GM19324 (cell line): ENCODE data around the gene RRBP1.
"Not testable (repeated sequence)": the region's sequence is repeated elsewhere in the genome, so short reads cannot be mapped to it uniquely, and the experiment has no call there.

Experiments
- ATAC-seq: cut with Tn5 transposase; IDR thresholded peaks from one replicate; pipeline ENCODE4 v1.9.1; 2021; ENCODE audit warnings: mild to moderate bottlenecking, moderate library complexity; ENCODE audit not compliant: unreplicated experiment, low FRiP score

The RRBP1 gene

DNA sequence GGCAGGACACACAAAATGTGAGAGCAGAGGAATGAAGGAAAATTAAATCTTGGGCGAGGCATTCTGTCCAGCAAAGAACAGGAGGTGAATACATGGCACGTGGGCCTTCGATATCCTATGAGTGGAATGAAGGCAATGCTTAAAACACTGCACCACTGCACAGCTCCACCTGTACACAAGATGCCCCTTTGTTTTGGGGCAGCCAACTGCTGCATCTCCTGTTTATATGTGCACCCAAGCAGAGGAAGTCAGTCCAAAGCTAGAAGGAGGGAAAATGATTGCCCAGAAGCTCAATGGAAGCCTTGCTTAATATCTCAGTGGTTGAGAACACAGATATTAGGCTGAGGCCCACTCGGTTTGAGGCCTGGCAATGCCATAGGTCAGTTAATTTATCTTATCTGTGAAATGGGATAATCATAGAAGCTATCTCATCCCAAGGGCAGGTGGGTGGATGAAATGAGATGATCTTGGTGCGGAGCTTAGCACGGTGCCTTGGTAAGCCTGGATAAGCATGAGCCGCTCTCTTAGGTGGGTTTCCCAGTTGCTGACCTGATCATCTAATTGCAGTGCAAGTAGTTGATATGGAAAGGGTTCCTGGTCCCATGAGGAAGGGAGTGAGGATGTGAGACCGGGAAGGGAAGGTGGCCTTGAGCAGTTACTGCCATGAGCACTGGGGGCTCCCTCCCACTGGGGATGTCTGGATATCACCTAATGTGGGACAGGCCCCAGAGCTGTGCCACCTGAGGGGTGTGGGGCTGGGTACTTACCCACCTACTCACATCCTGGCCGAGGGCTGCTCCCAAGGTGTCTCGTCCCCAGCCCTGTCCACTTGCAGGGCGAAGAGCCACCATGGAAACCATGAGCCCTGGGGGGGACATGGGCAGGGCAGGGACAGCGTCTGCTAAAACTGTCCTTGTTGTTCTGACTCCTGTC is 27.6 kb upstream of the RRBP1 start:
- no peak for ATAC-seq

DNA sequence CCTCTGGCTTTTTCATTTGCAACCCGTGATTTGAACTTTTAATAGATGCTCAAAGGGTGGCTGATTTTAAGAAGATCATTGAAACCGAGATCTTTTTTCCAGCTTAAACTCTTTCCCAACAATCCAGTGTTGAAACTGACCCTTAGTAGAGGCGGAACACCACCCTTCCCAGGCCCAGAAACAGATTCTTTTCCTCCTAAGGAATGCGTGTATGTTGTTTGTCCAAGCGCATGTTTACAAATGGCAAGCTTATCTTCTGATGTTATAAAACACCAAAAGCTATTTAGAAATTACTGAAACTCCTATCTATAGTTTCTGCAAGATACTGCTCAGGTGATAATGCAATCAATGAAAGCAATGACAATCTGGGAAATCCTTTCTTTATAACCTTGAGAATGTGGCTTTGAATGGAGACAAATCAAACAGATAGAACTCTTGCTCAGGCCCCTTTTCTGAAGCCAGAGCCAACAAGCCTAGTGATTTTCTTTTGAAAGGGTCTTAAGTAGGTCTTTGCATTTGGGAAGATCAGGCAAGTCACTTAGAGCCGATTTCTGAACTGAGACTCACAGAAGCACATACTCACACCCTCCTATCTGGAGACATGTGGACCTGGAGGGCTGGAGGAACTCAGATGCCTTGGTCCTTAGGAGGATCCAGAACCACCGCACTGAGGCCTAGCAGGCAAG is 26.8 kb upstream of the RRBP1 start:
- ATAC-seq: no peak

GRCh38 chr20:17707951-17708350 is 25.9 kb upstream of the RRBP1 start:
- ATAC-seq: not testable (repeated sequence)

DNA sequence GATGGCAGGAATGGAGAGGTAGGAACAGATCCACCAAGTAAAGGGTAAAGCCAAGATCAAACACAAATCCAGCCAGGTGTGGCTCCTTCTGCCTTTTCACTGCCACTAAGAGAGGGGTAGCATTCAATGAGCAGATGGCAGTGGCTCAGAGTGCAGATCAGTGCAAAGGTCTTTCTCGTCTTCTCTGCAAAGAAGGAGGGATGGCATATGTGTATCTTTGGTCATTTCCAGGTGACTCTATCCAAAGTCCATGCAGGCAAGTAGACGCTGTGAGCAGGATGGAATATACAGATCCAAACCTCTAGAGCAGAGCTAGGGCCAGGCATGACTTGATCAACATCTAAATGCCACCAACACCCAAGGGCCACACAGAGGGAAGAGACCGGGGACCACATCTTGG is 24.6 kb upstream of the RRBP1 start:
- no peak for ATAC-seq

DNA sequence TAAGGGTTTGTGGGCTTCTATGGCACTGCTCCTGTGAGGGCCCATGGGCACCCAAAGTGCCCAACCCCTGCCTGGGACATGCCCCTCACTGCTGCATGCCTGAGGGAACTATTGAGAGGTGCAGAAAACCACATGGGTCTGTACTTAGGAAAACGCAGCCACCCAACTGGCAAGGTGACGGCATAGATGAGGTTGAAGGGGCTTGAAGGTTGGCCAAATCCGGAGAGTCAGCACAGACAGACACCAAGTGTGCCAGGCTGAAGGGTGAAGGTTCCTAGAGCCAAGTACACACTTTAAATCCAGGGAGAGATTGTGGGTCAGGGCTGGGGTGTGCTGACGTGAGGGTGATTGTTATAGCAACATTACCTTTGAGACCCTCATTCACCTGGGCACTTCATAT is 23.9 kb upstream of the RRBP1 start:
- no peak for ATAC-seq

DNA sequence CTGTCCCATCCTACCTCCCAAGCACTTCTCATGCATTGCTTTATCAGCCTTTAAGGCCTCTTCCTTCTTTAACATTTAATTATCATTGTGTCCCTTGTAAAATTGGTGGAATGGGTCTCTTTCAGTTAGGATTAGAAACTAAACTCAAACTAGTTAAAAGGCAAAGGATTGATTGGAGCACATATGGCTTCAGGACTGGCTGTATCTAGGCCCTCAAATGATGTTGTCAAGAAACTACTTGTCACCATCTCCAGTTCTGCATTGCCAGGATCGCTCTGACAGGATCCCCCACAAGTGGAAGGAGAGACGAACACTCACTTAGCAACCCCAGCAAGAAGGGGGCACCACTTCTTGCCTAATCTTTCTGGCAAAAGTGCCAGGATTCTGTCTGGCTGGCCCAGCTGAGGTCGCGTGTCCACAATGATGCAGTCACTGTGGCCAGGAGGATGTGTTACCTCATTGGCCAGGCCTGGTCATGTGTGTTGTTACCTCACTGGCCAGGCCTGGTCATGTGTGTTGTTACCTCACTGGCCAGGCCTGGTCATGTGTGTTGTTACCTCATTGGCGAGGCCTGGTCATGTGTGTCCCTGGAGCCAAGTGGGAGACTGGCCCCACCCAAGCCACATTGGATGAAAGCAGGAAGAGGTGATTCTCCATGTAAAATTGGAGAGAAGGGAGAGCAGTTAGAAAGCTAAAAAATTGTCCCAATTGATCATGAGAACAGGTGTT is 22.7 kb upstream of the RRBP1 start:
- ATAC-seq: no peak

DNA sequence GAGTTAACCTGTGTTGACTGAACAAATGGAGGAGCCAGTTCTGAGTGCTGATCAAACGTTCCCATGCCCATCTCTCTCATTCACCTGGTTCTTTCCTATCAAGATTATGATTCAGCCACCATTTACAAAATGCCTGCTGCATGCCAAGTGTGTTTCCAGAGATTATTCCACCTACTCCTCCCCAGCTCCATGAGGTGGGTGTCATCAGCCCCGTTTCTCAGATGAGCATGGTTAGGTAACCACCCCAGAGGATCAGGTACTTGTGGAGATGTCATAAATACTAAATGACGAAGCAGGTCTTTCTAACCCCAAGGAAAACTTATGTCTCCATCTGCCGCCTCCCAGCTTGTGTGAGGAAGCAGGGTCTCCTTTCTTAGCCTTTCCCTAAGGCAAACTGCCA is 19.8 kb upstream of the RRBP1 start:
- no peak for ATAC-seq

- ATAC-seq: no peak
Measured at GRCh38 chr20:17700637-17701036, 18.6 kb upstream of the RRBP1 start.

- no peak for ATAC-seq
Measured at GRCh38 chr20:17699931-17700351, 17.9 kb upstream of the RRBP1 start, which contains the start of gene BANF2. Gene BANF2 (plus strand): TSS chr20:17699966. CDS start chr20:17725026, 25,060 bp downstream.

DNA sequence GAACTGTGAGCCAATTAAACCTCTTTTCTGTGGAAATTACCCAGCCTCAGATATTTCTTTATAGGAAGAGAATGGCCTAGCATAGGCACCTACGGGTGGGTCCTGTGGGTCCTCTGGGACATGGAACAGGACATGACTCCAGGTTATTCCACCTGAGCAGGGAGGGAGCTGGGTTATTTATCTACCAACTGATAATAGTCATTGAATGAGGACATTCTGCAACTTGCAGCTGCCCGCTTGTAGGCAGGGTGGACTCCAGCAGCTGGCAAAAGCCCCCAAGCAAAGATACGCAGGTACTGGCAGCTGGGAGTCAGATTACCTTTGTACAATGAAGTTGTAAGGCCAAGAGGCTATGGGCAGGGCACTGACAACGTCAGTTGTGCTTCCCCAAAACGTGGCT is 16.3 kb upstream of the RRBP1 start:
- ATAC-seq: no peak

DNA sequence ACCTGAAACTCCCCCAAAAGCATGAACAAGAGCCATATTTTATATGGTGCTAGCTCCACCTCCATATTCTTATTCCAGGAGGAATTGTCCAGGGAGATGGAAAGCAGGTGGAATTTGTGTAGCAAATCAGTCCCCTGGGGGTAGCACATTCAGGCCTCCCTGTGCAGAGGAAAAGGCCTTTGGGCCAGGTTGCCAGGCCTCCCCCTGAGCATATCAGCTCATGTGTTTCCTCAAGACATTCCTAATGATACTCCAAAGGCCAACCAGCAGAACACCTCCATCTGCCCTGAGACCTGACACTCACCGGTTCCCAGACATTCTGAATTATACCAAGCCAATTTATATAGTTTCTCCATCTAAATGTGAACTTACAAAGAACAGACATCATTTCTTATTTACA is 15.1 kb upstream of the RRBP1 start:
- ATAC-seq: no peak

GRCh38 chr20:17696287-17696686 is 14.2 kb upstream of the RRBP1 start:
- ATAC-seq: no peak

DNA sequence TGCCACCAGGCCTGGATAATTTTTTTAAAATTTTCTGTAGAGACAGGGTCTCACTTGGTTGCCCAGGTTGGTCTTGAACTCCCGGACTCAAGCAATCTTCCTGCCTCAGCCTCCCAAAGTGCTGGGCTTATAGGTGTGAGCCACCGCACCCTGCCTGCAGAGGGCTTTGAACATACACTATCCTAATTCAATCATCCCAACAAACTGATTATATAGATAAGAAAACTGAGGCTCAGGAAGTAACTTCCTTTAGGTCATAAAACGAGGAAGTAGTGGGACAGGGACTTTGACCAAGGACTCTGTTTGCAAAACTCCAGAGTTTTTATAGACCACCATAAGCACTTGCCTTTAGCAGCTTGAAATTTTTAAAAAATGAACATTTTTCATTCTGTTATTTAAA is 12.7 kb upstream of the RRBP1 start:
- no peak for ATAC-seq

- no peak for ATAC-seq
Measured at GRCh38 chr20:17693444-17694001, 11.5 kb upstream of the RRBP1 start.

GRCh38 chr20:17691758-17692157 is 9.7 kb upstream of the RRBP1 start:
- no peak for ATAC-seq

- no peak for ATAC-seq
Measured at GRCh38 chr20:17690144-17690543, 8.1 kb upstream of the RRBP1 start.

DNA sequence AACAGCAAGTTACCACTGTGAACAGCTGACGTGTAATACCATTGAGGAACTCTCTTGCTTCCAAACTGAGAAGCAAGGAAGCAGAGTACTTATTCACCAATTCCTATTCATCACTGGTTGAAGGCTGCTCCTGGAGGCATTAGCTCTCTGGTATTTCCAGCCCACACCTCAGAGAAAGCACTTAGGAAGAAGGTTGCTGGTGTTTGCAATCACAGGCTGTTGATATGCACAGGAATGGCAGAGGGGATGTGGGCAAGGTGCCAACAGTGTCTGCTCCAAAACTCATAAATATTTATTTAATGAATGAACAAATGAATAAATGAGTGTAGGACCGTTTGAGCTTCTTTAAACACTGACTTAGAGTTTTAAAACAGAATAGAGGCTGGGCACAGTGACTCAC is 6.9 kb upstream of the RRBP1 start:
- no peak for ATAC-seq

DNA sequence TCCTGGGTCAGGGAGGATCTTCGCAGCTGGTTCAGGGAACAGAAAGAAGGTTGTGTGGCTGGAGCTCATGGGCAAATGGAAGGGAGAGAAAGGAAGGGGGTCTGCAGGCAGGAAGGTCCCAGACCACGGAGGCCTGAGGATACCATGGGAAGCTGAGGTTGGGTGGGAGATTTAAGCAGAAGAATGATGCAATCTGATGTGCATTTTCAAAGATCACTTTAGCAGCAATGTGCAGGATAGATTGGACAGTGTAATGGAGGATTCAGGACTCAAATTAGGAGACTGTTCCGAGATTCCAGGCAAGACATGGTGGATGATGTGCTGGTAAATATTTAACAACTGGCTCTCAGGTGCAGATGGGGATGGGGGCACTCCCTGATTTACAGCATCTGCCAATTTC is 5.8 kb upstream of the RRBP1 start:
- ATAC-seq: no peak

GRCh38 chr20:17685168-17685567 is 3.1 kb upstream of the RRBP1 start:
- no peak for ATAC-seq

- no peak for ATAC-seq
Measured at GRCh38 chr20:17684077-17684888, 2.2 kb upstream of the RRBP1 start.
